A549 (cell line): ENCODE data around the gene HS6ST2. TPM values are rescaled to one million over a fixed set of nuclear protein-coding genes. Genes with fewer than 3 reads are reported as not detected.

Experiments used
- ATAC-seq, 2 experiments: fragments of 200-7000 bp in 1 of 2; fragments of >200 bp in 1 of 2; cut with Nextera tagmentation in 1 of 2; cut with Tn5 transposase in 1 of 2; 3 replicates each; pipeline versions ENCODE4 v1.8.0 to v1.9.1; 2018 to 2020; ENCODE audit warnings: mild to moderate bottlenecking in 1 of 2, moderate library complexity in 1 of 2
- CTCF ChIA-PET: fragments of 300-600 bp; sonication (Branson Sonifier 250); formaldehyde crosslinking; extraction: SDS; loops from one replicate; lab custom pipeline; 2021; ENCODE audit warnings: antibody characterized with exemption, inconsistent platforms; lab: Yijun Ruan, JAX
- POLR2A ChIA-PET: fragments of 350-600 bp; formaldehyde crosslinking; extraction: SDS; loops from one replicate; lab custom pipeline; 2021; ENCODE audit warnings: antibody characterized with exemption, inconsistent platforms; lab: Yijun Ruan, JAX
- DNase-seq, 2 experiments: peaks; one replicate each; pipeline versions ENCODE4 v3.0.0 to v3.0.0-alpha.2; 2011 to 2016; ENCODE audit warnings: low read depth in 1 of 2, low spot score in 1 of 2
- FAIRE-seq: peaks from 2 replicates; lab custom pipeline; 2011; peaks lifted over from hg19 to GRCh38; lab: Jason Lieb, UNC
- H3K27ac ChIP-seq, 2 experiments: fragments of >200 bp; sonication (Bioruptor Twin); formaldehyde crosslinking; 3 replicates each; pipeline ENCODE4 v1.5.1; 2016 to 2017
- H3K4me1 ChIP-seq: fragments of >200 bp; sonication (Bioruptor Twin); formaldehyde crosslinking; 3 replicates; pipeline ENCODE4 v1.6.1; 2016
- H3K4me2 ChIP-seq: fragments of >200 bp; sonication (Bioruptor Twin); formaldehyde crosslinking; 3 replicates; pipeline ENCODE4 v1.6.1; 2016
- H3K4me3 ChIP-seq: fragments of >200 bp; sonication (Bioruptor Twin); formaldehyde crosslinking; 3 replicates; pipeline ENCODE4 v1.5.1; 2016
- H3K9me3 ChIP-seq: fragments of >200 bp; sonication (Bioruptor Twin); formaldehyde crosslinking; 3 replicates; pipeline ENCODE4 v1.6.1; 2016
- CBX2 ChIP-seq: fragments of 200-600 bp; sonication (generic); IDR thresholded peaks from 2 replicates; pipeline ENCODE4 v1.6.1; 2016; ENCODE audit warnings: low read depth, mild to moderate bottlenecking, borderline replicate concordance
- CEBPB ChIP-seq, 2 experiments: fragments of >200 bp in 1 of 2; sonication (Bioruptor Twin) in 1 of 2; formaldehyde crosslinking in 1 of 2; IDR thresholded peaks; 2 replicates each; pipeline ENCODE4 v1.6.1; 2012 to 2016
- CHD4 ChIP-seq: fragments of 200-600 bp; sonication (generic); IDR thresholded peaks from 2 replicates; pipeline ENCODE4 v1.6.1; 2016; ENCODE audit warnings: antibody characterized with exemption, mild to moderate bottlenecking, borderline replicate concordance
- CTCF ChIP-seq: fragments of >200 bp; sonication (Bioruptor Twin); formaldehyde crosslinking; IDR thresholded peaks from 3 replicates; pipeline ENCODE4 v1.5.1; 2016
- E2F6 ChIP-seq: IDR thresholded peaks from 2 replicates; pipeline ENCODE4 v1.6.1; 2012; ENCODE audit warnings: low read depth, borderline replicate concordance
- EHMT2 ChIP-seq: fragments of 200-600 bp; sonication (generic); IDR thresholded peaks from 2 replicates; pipeline ENCODE4 v1.6.1; 2016; ENCODE audit warnings: antibody characterized with exemption, low read depth, mild to moderate bottlenecking, moderate library complexity
- ELK1 ChIP-seq: fragments of 150-350 bp; IDR thresholded peaks from 2 replicates; pipeline ENCODE4 v1.6.1; 2014; ENCODE audit warnings: low read depth, mild to moderate bottlenecking, low read length
- ESRRA ChIP-seq: fragments of 150-350 bp; IDR thresholded peaks from 2 replicates; pipeline ENCODE4 v1.6.1; 2014; ENCODE audit warnings: mild to moderate bottlenecking, low read length, borderline replicate concordance
- FOSB ChIP-seq: fragments of 250-450 bp; sonication (Bioruptor Pico); IDR thresholded peaks from 2 replicates; pipeline ENCODE4 v1.5.0; 2020; ENCODE audit warnings: mild to moderate bottlenecking, moderate library complexity
- FOSL2 ChIP-seq, 2 experiments: fragments of 450-650 bp in 1 of 2; fragments of >200 bp in 1 of 2; sonication (Bioruptor Twin) in 1 of 2; formaldehyde crosslinking; IDR thresholded peaks; 2 replicates each; pipeline versions ENCODE4 v1.5.0 to v1.6.1; 2016 to 2020; ENCODE audit warnings: mild to moderate bottlenecking in 1 of 2, moderate library complexity in 1 of 2
- GATA3 ChIP-seq: IDR thresholded peaks from 2 replicates; pipeline ENCODE4 v1.6.1; 2012; ENCODE audit warnings: borderline replicate concordance
- HDAC2 ChIP-seq: fragments of 200-600 bp; sonication (generic); IDR thresholded peaks from 2 replicates; pipeline ENCODE4 v1.6.1; 2016
- HEYL ChIP-seq: fragments of 250-450 bp; sonication (Bioruptor Pico); IDR thresholded peaks from 2 replicates; pipeline ENCODE4 v1.8.0; 2021; ENCODE audit warnings: mild to moderate bottlenecking, moderate library complexity
- HOXA7 ChIP-seq: fragments of 250-450 bp; sonication (Bioruptor Pico); IDR thresholded peaks from 2 replicates; pipeline ENCODE4 v1.5.0; 2020; ENCODE audit warnings: mild to moderate bottlenecking, moderate library complexity
- HOXB13 ChIP-seq: fragments of 250-450 bp; sonication (Bioruptor Pico); IDR thresholded peaks from 2 replicates; pipeline ENCODE4 v1.5.0; 2020; ENCODE audit warnings: low read depth, mild to moderate bottlenecking, moderate library complexity
- HOXB5 ChIP-seq: fragments of 250-450 bp; sonication (Bioruptor Pico); IDR thresholded peaks from 2 replicates; pipeline ENCODE4 v1.5.0; 2020; ENCODE audit warnings: mild to moderate bottlenecking, moderate library complexity
- JUNB ChIP-seq: fragments of >200 bp; sonication (Bioruptor Twin); formaldehyde crosslinking; IDR thresholded peaks from 2 replicates; pipeline ENCODE4 v1.6.1; 2016
- KDM1A ChIP-seq: fragments of 200-600 bp; sonication (generic); IDR thresholded peaks from 2 replicates; pipeline ENCODE4 v1.6.1; 2016; ENCODE audit warnings: low read depth, mild to moderate bottlenecking
- KDM5A ChIP-seq: fragments of 200-600 bp; sonication (generic); IDR thresholded peaks from 2 replicates; pipeline ENCODE4 v1.6.1; 2016; ENCODE audit warnings: antibody characterized with exemption, mild to moderate bottlenecking
- MAFK ChIP-seq: fragments of 450-650 bp; IDR thresholded peaks from 2 replicates; pipeline ENCODE4 v1.6.1; 2014; ENCODE audit not compliant: partially characterized antibody
- MAZ ChIP-seq: fragments of 150-350 bp; IDR thresholded peaks from 2 replicates; pipeline ENCODE4 v1.6.1; 2014; ENCODE audit warnings: antibody characterized with exemption, low read depth, low read length, borderline replicate concordance
- MYC ChIP-seq: IDR thresholded peaks from 2 replicates; pipeline ENCODE4 v1.6.1; 2012; ENCODE audit warnings: mild to moderate bottlenecking, inconsistent platforms, low read length, improper control_type of control experiment, borderline replicate concordance
- NFE2L2 ChIP-seq: fragments of 150-350 bp; conservative IDR thresholded peaks from 2 replicates; pipeline ENCODE4 v1.6.1; 2014; ENCODE audit warnings: low read length
- NPAS2 ChIP-seq: fragments of 250-450 bp; sonication (Bioruptor Pico); IDR thresholded peaks from 2 replicates; pipeline ENCODE4 v1.8.0; 2022; ENCODE audit warnings: mild to moderate bottlenecking, moderate library complexity, borderline replicate concordance
- NR3C1 ChIP-seq: fragments of >200 bp; sonication (Bioruptor Twin); formaldehyde crosslinking; IDR thresholded peaks from 3 replicates; pipeline ENCODE4 v1.6.1; 2017
- PHF8 ChIP-seq: fragments of 200-600 bp; sonication (generic); IDR thresholded peaks from 2 replicates; pipeline ENCODE4 v1.6.1; 2016; ENCODE audit warnings: low read depth, mild to moderate bottlenecking, antibody characterized with exemption, moderate library complexity, borderline replicate concordance
- POLR2A ChIP-seq: IDR thresholded peaks from 2 replicates; pipeline ENCODE4 v1.6.1; 2012; ENCODE audit warnings: mild to moderate bottlenecking, low read length
- RAD21 ChIP-seq, 2 experiments: fragments of >200 bp in 1 of 2; sonication (Bioruptor Twin) in 1 of 2; formaldehyde crosslinking in 1 of 2; IDR thresholded peaks in 1 of 2; conservative IDR thresholded peaks in 1 of 2; 2 replicates in 1 of 2; 3 replicates in 1 of 2; pipeline ENCODE4 v1.6.1; 2012 to 2018; ENCODE audit warnings: inconsistent platforms in 1 of 2
- RFX5 ChIP-seq: fragments of 450-650 bp; IDR thresholded peaks from 2 replicates; pipeline ENCODE4 v1.7.1; 2014; ENCODE audit warnings: antibody characterized with exemption, mild to moderate bottlenecking, moderate library complexity
- SMC3 ChIP-seq: fragments of >200 bp; sonication (Bioruptor Twin); formaldehyde crosslinking; IDR thresholded peaks from 3 replicates; pipeline ENCODE4 v1.6.1; 2018; ENCODE audit warnings: inconsistent platforms
- SREBF2 ChIP-seq: fragments of 450-650 bp; IDR thresholded peaks from 2 replicates; pipeline ENCODE4 v1.6.1; 2014; ENCODE audit warnings: mild to moderate bottlenecking, moderate library complexity
- ZC3H11A ChIP-seq: fragments of 450-650 bp; IDR thresholded peaks from 2 replicates; pipeline ENCODE4 v1.6.1; 2014; ENCODE audit warnings: antibody characterized with exemption, mild to moderate bottlenecking
- ZFP36 ChIP-seq: fragments of 450-650 bp; IDR thresholded peaks from 2 replicates; pipeline ENCODE4 v1.6.1; 2014; ENCODE audit warnings: borderline replicate concordance; ENCODE audit not compliant: partially characterized antibody
- ZSCAN20 ChIP-seq: fragments of 250-450 bp; sonication (Bioruptor Pico); IDR thresholded peaks from 2 replicates; pipeline ENCODE4 v1.8.0; 2022; ENCODE audit warnings: mild to moderate bottlenecking, moderate library complexity
- WGBS: methylation state at CpG from one replicate; pipeline ENCODE4 v1.1.6; 2017; ENCODE audit errors: missing lambda C conversion rate; 5-methylcytosine and 5-hydroxymethylcytosine counted together
- polyA plus RNA-seq, 4 experiments: library from polyadenylated mRNA; depleted of rRNA in 3 of 4; stranded (reverse); fragments of >200 nt; fragmentation: RNase III in 1 of 4; extraction: RNeasy Plus Mini Kit Qiagen cat#74134 plus additional on column Dnase treatment in 1 of 4; gene quantifications; 2 replicates in 3 of 4; 3 replicates in 1 of 4; pipeline ENCODE4 v1.2.3, GENCODE V29; 2011 to 2017

Gene HS6ST2
- polyA plus RNA-seq, 2 of the 4 experiments (the other 2 are of a cell fraction), result 0.01 to 0.04 TPM

GRCh38 chrX:132638313-132638712, 320.1 kb downstream of the HS6ST2 start:
- Histone ChIP-seq H3K4me2 (no peak overlapping the region), H3K4me3 (no peak overlapping the region), H3K4me1 (no peaks in the 10 kb centered on the region), H3K27ac (no peak overlapping the region), H3K9me3 (no peaks in the 10 kb centered on the region)
- TF ChIP-seq HOXA7 (CRISPR knock-in tag) (no peak), GATA3 (no peak), HEYL (CRISPR knock-in tag) (no peak), PHF8 (no peak), FOSL2 (IDR thresholded peaks at IDR 0.05) (no peak), FOSL2 (CRISPR knock-in tag; IDR thresholded peaks at IDR 0.05) (no peak), CBX2 (no peak), ZC3H11A (no peak), CTCF (no peak), SREBF2 (no peak), NR3C1 (no peak), HDAC2 (no peak), ZFP36 (no peak), MYC (no peak), ESRRA (no peak), ZSCAN20 (CRISPR knock-in tag) (no peak), HOXB13 (CRISPR knock-in tag) (no peak), EHMT2 (no peak), ELK1 (no peak)
- ATAC-seq, result no peak
- CTCF ChIA-PET, result no interaction called here
- peak; percentile 39 for FAIRE-seq
- no peak for DNase-seq
- POLR2A ChIA-PET, result no interaction called here
- 0% methylated on average over 1 of the region's 1 CpG for WGBS

GRCh38 chrX:132636080-132636479, 322.3 kb downstream of the HS6ST2 start:
- Histone ChIP-seq H3K9me3 (no peaks in the 10 kb centered on the region), H3K4me3 (no peak overlapping the region), H3K4me1 (no peaks in the 10 kb centered on the region), H3K27ac (no peak overlapping the region), H3K4me2 (no peak overlapping the region)
- ATAC-seq (peak in 1 of 2 experiments; percentile 62; a peak in 2 of 6 replicates), DNase-seq (no peak), FAIRE-seq (no peak)
- 1% methylated on average over 3 of the region's 3 CpGs for WGBS
- POLR2A ChIA-PET, result no interaction called here
- CTCF ChIA-PET, result interaction anchor here (0.6 to 2.6 kb wide), 7 partner anchors 9 to 1035 kb away, joined by 3 to 10 read pairs (median 4); no protein-coding TSS in a partner anchor
- TF ChIP-seq FOSB (CRISPR knock-in tag), result no peak
- TF ChIP-seq RFX5, result no peak
- TF ChIP-seq MAFK, result no peak
- no peak for TF ChIP-seq POLR2A
- no peak for TF ChIP-seq NFE2L2
- TF ChIP-seq HOXA7 (CRISPR knock-in tag), result no peak
- TF ChIP-seq MYC, result no peak
- TF ChIP-seq CTCF, result peak; percentile 41
- no peak for TF ChIP-seq HDAC2
- no peak for TF ChIP-seq KDM1A
- TF ChIP-seq E2F6, result no peak
- TF ChIP-seq JUNB, result no peak
- no peak for TF ChIP-seq NPAS2
- no peak for TF ChIP-seq KDM5A
- TF ChIP-seq CHD4, result no peak
- peak; percentile 29; the same call in 1 of the 3 replicates for TF ChIP-seq SMC3
- no peak for TF ChIP-seq MAZ
- no peak for TF ChIP-seq HEYL (CRISPR knock-in tag)
- peak in 1 of 2 experiments; percentile 38; a peak in 4 of 5 replicates for TF ChIP-seq RAD21 (conservative IDR thresholded peaks at IDR 0.05 in 1 of 2, IDR thresholded peaks at IDR 0.05 in 1 of 2)
- no peak for TF ChIP-seq CBX2
- TF ChIP-seq HOXB5 (CRISPR knock-in tag), result no peak
- no peak for TF ChIP-seq EHMT2
- no peak for TF ChIP-seq CEBPB (IDR thresholded peaks at IDR 0.05)
